H9 (cell line): Measurements from ENCODE around the gene ADORA1. TPM values are rescaled to one million over a fixed set of nuclear protein-coding genes. Genes with fewer than 3 reads are reported as not detected.

ENCODE experiments used
- DNase-seq: peaks from one replicate; pipeline ENCODE4 v3.0.0-alpha.2; 2017
- H2AFZ ChIP-seq: one replicate; pipeline ENCODE4 v1.6.1; 2013; ENCODE audit warnings: mild to moderate bottlenecking, low read length, control low read depth, moderate library complexity
- H2AK5ac ChIP-seq: 2 replicates; pipeline ENCODE4 v1.6.1; 2013; ENCODE audit warnings: low read length, control low read depth, mixed read lengths; ENCODE audit not compliant: insufficient read length
- H2BK120ac ChIP-seq: one replicate; pipeline ENCODE4 v1.6.1; 2013; ENCODE audit warnings: low read depth, mild to moderate bottlenecking, low read length, control low read depth, inconsistent platforms; ENCODE audit not compliant: poor library complexity, severe bottlenecking
- H2BK12ac ChIP-seq: 2 replicates; pipeline ENCODE4 v1.6.1; 2013; ENCODE audit warnings: low read length, control low read depth, mixed read lengths, low read depth; ENCODE audit not compliant: insufficient read length
- H2BK15ac ChIP-seq: 2 replicates; pipeline ENCODE4 v1.6.1; 2013; ENCODE audit warnings: low read depth, low read length, control low read depth
- H2BK20ac ChIP-seq: one replicate; pipeline ENCODE4 v1.6.1; 2013; ENCODE audit warnings: low read depth, mild to moderate bottlenecking, low read length, control low read depth, inconsistent platforms; ENCODE audit not compliant: poor library complexity, severe bottlenecking
- H2BK5ac ChIP-seq: 2 replicates; pipeline ENCODE4 v1.6.1; 2013; ENCODE audit warnings: low read length, control low read depth, mixed read lengths; ENCODE audit not compliant: insufficient read length
- H3K14ac ChIP-seq: 2 replicates; pipeline ENCODE4 v1.6.1; 2013; ENCODE audit warnings: low read length, control low read depth; ENCODE audit not compliant: insufficient read depth
- H3K18ac ChIP-seq: 2 replicates; pipeline ENCODE4 v1.6.1; 2013; ENCODE audit warnings: low read depth, mild to moderate bottlenecking, mixed read lengths, low read length, control low read depth; ENCODE audit not compliant: insufficient read length
- H3K23ac ChIP-seq: 2 replicates; pipeline ENCODE4 v1.6.1; 2013; ENCODE audit warnings: low read length, control low read depth, mixed read lengths, low read depth; ENCODE audit not compliant: insufficient read length
- H3K23me2 ChIP-seq: 2 replicates; pipeline ENCODE4 v1.6.1; 2013; ENCODE audit warnings: low read depth, mild to moderate bottlenecking, mixed read lengths, low read length, control low read depth; ENCODE audit not compliant: insufficient read length, poor library complexity, severe bottlenecking
- H3K27ac ChIP-seq: 2 replicates; pipeline ENCODE4 v1.5.1; 2013; ENCODE audit warnings: low read length, control low read depth, mixed read lengths, low read depth; ENCODE audit not compliant: insufficient read length
- H3K27me3 ChIP-seq: 2 replicates; pipeline ENCODE4 v1.6.1; 2013; ENCODE audit warnings: low read length, control low read depth, inconsistent platforms; ENCODE audit not compliant: insufficient read depth
- H3K4ac ChIP-seq: 2 replicates; pipeline ENCODE4 v1.6.1; 2013; ENCODE audit warnings: low read depth, mild to moderate bottlenecking, control low read depth, inconsistent platforms, low read length, moderate library complexity
- H3K4me1 ChIP-seq: 2 replicates; pipeline ENCODE4 v1.6.1; 2013; ENCODE audit warnings: low read length, control low read depth, inconsistent platforms; ENCODE audit not compliant: insufficient read depth
- H3K4me2 ChIP-seq: 2 replicates; pipeline ENCODE4 v1.6.1; 2013; ENCODE audit warnings: low read length, control low read depth, mixed read lengths; ENCODE audit not compliant: insufficient read length, insufficient read depth
- H3K56ac ChIP-seq: 2 replicates; pipeline ENCODE4 v1.6.1; 2013; ENCODE audit warnings: low read depth, mild to moderate bottlenecking, mixed read lengths, low read length, control low read depth; ENCODE audit not compliant: insufficient read length
- H3K79me1 ChIP-seq: 2 replicates; pipeline ENCODE4 v1.6.1; 2013; ENCODE audit warnings: low read depth, mild to moderate bottlenecking, moderate library complexity, low read length, control low read depth, inconsistent platforms; ENCODE audit not compliant: insufficient read depth, poor library complexity, severe bottlenecking
- H3K79me2 ChIP-seq: 2 replicates; pipeline ENCODE4 v1.6.1; 2013; ENCODE audit warnings: low read length, control low read depth, inconsistent platforms; ENCODE audit not compliant: insufficient read depth
- H3K9ac ChIP-seq: 2 replicates; pipeline ENCODE4 v1.6.1; 2013; ENCODE audit warnings: low read length, control low read depth, mixed read lengths; ENCODE audit not compliant: insufficient read length; ENCODE audit errors: extremely low read depth
- H3K9me3 ChIP-seq: one replicate; pipeline ENCODE4 v1.6.1; 2013; ENCODE audit warnings: low read depth, low read length, inconsistent platforms; ENCODE audit not compliant: control insufficient read depth
- H3T11ph ChIP-seq: one replicate; pipeline ENCODE4 v1.6.1; 2013; ENCODE audit warnings: mild to moderate bottlenecking, low read length, control low read depth, inconsistent platforms
- H4K20me1 ChIP-seq: one replicate; pipeline ENCODE4 v1.6.1; 2013; ENCODE audit not compliant: control insufficient read depth, insufficient read length, insufficient read depth
- H4K5ac ChIP-seq: 2 replicates; pipeline ENCODE4 v1.6.1; 2013; ENCODE audit warnings: low read depth, mild to moderate bottlenecking, mixed read lengths, low read length, control low read depth; ENCODE audit not compliant: insufficient read length
- H4K8ac ChIP-seq: replicated peaks from 2 replicates; pipeline ENCODE4 v1.6.1; 2013; ENCODE audit warnings: low read length, control low read depth, mixed read lengths, low read depth; ENCODE audit not compliant: insufficient read length
- H4K91ac ChIP-seq: 2 replicates; pipeline ENCODE4 v1.6.1; 2013; ENCODE audit warnings: low read depth, mild to moderate bottlenecking, moderate library complexity, mixed read lengths, low read length, control low read depth; ENCODE audit not compliant: insufficient read length
- H3K27ac Mint-ChIP-seq, 3 experiments: 2 replicates in 2 of 3; 3 replicates in 1 of 3; pipeline ENCODE4 v1.8.0; 2020 to 2021; ENCODE audit warnings: mixed read lengths in 3 of 3, mild to moderate bottlenecking in 1 of 3, moderate library complexity in 1 of 3
- H3K27me3 Mint-ChIP-seq: 2 replicates; pipeline ENCODE4 v1.8.0; 2021; ENCODE audit warnings: low read depth, mild to moderate bottlenecking, moderate library complexity, mixed read lengths
- H3K36me3 Mint-ChIP-seq, 3 experiments: 2 replicates in 2 of 3; 3 replicates in 1 of 3; pipeline ENCODE4 v1.8.0; 2020 to 2021; ENCODE audit warnings: low read depth in 3 of 3, mixed read lengths in 3 of 3; ENCODE audit not compliant: insufficient read depth in 1 of 3
- H3K4me1 Mint-ChIP-seq, 2 experiments: 2 replicates each; pipeline ENCODE4 v1.8.0; 2020; ENCODE audit warnings: mixed read lengths in 2 of 2
- H3K4me3 Mint-ChIP-seq, 2 experiments: 2 replicates in 1 of 2; 3 replicates in 1 of 2; pipeline ENCODE4 v1.8.0; 2020 to 2021; ENCODE audit warnings: mild to moderate bottlenecking in 2 of 2, mixed read lengths in 2 of 2, moderate library complexity in 1 of 2
- H3K9me3 Mint-ChIP-seq, 2 experiments: 2 replicates in 1 of 2; 3 replicates in 1 of 2; pipeline ENCODE4 v1.8.0; 2020; ENCODE audit warnings: mild to moderate bottlenecking in 2 of 2, mixed read lengths in 2 of 2, moderate library complexity in 1 of 2
- WGBS: extraction: QIAGEN DNeasy Blood & Tissue Kit; methylation state at CpG from one replicate; pipeline ENCODE4 v1.1.7; 2013; ENCODE audit warnings: missing lambda C conversion rate, low lambda C conversion rate, mixed read lengths; ENCODE audit not compliant: insufficient read length; ENCODE audit errors: extremely low coverage; 5-methylcytosine and 5-hydroxymethylcytosine counted together
- total RNA-seq: library from RNA; stranded (reverse); gene quantifications from 2 replicates; pipeline ENCODE4 v1.2.1, GENCODE V29; 2021
- TF ChIP-seq, protein P1 (sequence below): fragments of 200-600 bp; sonication (generic); conservative IDR thresholded peaks from 3 replicates; pipeline ENCODE4 v1.8.0; 2021; ENCODE audit warnings: antibody characterized with exemption, mild to moderate bottlenecking

ADORA1 gene
- total RNA-seq, 1 experiment from 2014 or later: 1.3 TPM

DNA sequence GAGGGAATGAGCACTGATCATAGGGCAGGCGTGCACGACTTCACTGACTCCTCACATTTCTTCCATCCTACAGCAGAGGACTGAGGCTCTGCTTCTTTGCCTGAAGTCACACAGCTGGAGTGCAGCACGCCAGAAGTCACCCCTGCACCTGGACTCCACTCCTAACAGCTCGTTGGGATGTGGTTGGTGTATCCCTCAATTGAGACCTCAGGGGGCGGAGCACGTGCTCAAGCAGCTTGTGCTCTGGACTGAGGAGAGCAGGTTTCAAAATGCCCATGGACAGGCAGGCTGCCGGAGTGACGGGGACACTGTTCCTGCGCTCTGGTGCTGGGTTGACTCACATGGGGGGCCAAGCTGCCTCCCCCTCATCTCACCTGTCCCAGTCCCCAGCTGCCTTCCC is 88.0 kb downstream of the ADORA1 start:
- H3K4ac ChIP-seq: no peak overlapping the region
- no peak overlapping the region for H3K27ac Mint-ChIP-seq
- H3K27ac ChIP-seq: no peak overlapping the region
- H3K56ac ChIP-seq: no peak overlapping the region
- H4K5ac ChIP-seq: no peak overlapping the region
- TF ChIP-seq, protein P1, sequence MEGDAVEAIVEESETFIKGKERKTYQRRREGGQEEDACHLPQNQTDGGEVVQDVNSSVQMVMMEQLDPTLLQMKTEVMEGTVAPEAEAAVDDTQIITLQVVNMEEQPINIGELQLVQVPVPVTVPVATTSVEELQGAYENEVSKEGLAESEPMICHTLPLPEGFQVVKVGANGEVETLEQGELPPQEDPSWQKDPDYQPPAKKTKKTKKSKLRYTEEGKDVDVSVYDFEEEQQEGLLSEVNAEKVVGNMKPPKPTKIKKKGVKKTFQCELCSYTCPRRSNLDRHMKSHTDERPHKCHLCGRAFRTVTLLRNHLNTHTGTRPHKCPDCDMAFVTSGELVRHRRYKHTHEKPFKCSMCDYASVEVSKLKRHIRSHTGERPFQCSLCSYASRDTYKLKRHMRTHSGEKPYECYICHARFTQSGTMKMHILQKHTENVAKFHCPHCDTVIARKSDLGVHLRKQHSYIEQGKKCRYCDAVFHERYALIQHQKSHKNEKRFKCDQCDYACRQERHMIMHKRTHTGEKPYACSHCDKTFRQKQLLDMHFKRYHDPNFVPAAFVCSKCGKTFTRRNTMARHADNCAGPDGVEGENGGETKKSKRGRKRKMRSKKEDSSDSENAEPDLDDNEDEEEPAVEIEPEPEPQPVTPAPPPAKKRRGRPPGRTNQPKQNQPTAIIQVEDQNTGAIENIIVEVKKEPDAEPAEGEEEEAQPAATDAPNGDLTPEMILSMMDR: no peak
- H3K27me3 Mint-ChIP-seq: peaks cover 10% of the 10 kb centered on the region
- no peaks in the 10 kb centered on the region for H3K79me2 ChIP-seq
- no peaks in the 10 kb centered on the region; a peak in 1 of 5 replicates for H3K9me3 Mint-ChIP-seq
- DNase-seq: no peak
- H3K4me3 Mint-ChIP-seq: no peak overlapping the region
- H2BK15ac ChIP-seq: no peak overlapping the region
- H3K18ac ChIP-seq: no peak overlapping the region
- H3T11ph ChIP-seq: no peak overlapping the region
- H4K91ac ChIP-seq: no peak overlapping the region
- H3K4me1 ChIP-seq: no peaks in the 10 kb centered on the region; the same call in 1 of the 2 replicates
- no peak overlapping the region for H2AK5ac ChIP-seq
- no peaks in the 10 kb centered on the region for H3K79me1 ChIP-seq
- H2BK12ac ChIP-seq: no peak overlapping the region
- no peak overlapping the region for H2AFZ ChIP-seq
- no peak overlapping the region for H2BK120ac ChIP-seq
- no peaks in the 10 kb centered on the region for H3K9me3 ChIP-seq
- no peaks in the 10 kb centered on the region; a peak in 1 of 7 replicates for H3K36me3 Mint-ChIP-seq
- no peak overlapping the region for H2BK5ac ChIP-seq
- H2BK20ac ChIP-seq: no peak overlapping the region
- no peak overlapping the region for H3K4me2 ChIP-seq
- WGBS: no CpG with 5 or more reads among the region's 9 CpGs
- H4K20me1 ChIP-seq: no peaks in the 10 kb centered on the region
- H3K23me2 ChIP-seq: no peaks in the 10 kb centered on the region
- H3K27me3 ChIP-seq: no peaks in the 10 kb centered on the region
- no peak overlapping the region for H3K14ac ChIP-seq
- H3K4me1 Mint-ChIP-seq: peaks cover 13 to 29% of the 10 kb centered on the region in 2 experiments
- H3K23ac ChIP-seq: no peak overlapping the region
- no peak overlapping the region for H3K9ac ChIP-seq
- H4K8ac ChIP-seq: no peak overlapping the region
